NCI-H460 (cell line): ENCODE results near the gene CLEC12A. TPM values are rescaled to one million over a fixed set of nuclear protein-coding genes. Genes with fewer than 3 reads are reported as not detected.
"Not testable (repeated sequence)": the region's sequence is repeated elsewhere in the genome, so short reads cannot be mapped to it uniquely, and the experiment has no call there.

Experiments
- DNase-seq: peaks from one replicate; pipeline ENCODE4 v3.0.0-alpha.2; 2016; ENCODE audit warnings: low read depth; ENCODE audit errors: extremely low read depth
- total RNA-seq: library from RNA; depleted of rRNA; stranded (reverse); fragments of >200 nt; shearing (Covaris generic); gene quantifications from 2 replicates; pipeline ENCODE4 v1.2.3, GENCODE V29; 2014

CLEC12A gene
- total RNA-seq, 1 experiment from 2014 or later = not detected

GRCh38 chr12:9961901-9962300 lies 9.3 kb upstream of the CLEC12A start:
- DNase-seq = no peak

GRCh38 chr12:9969673-9970072 lies 1.5 kb upstream of the CLEC12A start:
- no peak for DNase-seq

GRCh38 chr12:9973949-9974348 lies 2.7 kb downstream of the CLEC12A start:
- DNase-seq = no peak

GRCh38 chr12:9974731-9975130 lies 3.5 kb downstream of the CLEC12A start:
- DNase-seq = not testable (repeated sequence)

GRCh38 chr12:9975614-9976013 lies 4.4 kb downstream of the CLEC12A start:
- DNase-seq = no peak

GRCh38 chr12:9976626-9977025 lies 5.4 kb downstream of the CLEC12A start:
- DNase-seq = not testable (repeated sequence)

- DNase-seq = no peak
Observed at GRCh38 chr12:9977916-9978315, 6.7 kb downstream of the CLEC12A start.

- no peak for DNase-seq
Observed at GRCh38 chr12:9980126-9980525, 8.9 kb downstream of the CLEC12A start.

- no peak for DNase-seq
Observed at GRCh38 chr12:9991876-9992275, 20.7 kb downstream of the CLEC12A start.

GRCh38 chr12:9992296-9992695 lies 21.1 kb downstream of the CLEC12A start:
- no peak for DNase-seq

GRCh38 chr12:9999016-9999415 lies 27.8 kb downstream of the CLEC12A start, which contains the start of gene CLEC1B:
Gene CLEC1B (minus strand): TSS chr12:9999121. CDS start chr12:9999100, 21 bp downstream.
- no peak for DNase-seq

GRCh38 chr12:10001171-10001776 lies 30.1 kb downstream of the CLEC12A start:
- no peak for DNase-seq

GRCh38 chr12:10012630-10013330 lies 41.6 kb downstream of the CLEC12A start:
- DNase-seq = no peak

GRCh38 chr12:10015450-10015849 lies 44.2 kb downstream of the CLEC12A start:
- no peak for DNase-seq

GRCh38 chr12:10016881-10017280 lies 45.7 kb downstream of the CLEC12A start:
- DNase-seq = no peak

GRCh38 chr12:10018386-10018785 lies 47.2 kb downstream of the CLEC12A start:
- DNase-seq = no peak

- no peak for DNase-seq
Observed at GRCh38 chr12:10021342-10021741, 50.1 kb downstream of the CLEC12A start.

- DNase-seq = no peak
Observed at GRCh38 chr12:10025236-10025635, 54.0 kb downstream of the CLEC12A start.

GRCh38 chr12:10026666-10027065 lies 55.5 kb downstream of the CLEC12A start:
- not testable (repeated sequence) for DNase-seq

- no peak for DNase-seq
Observed at GRCh38 chr12:10027311-10027710, 56.1 kb downstream of the CLEC12A start.

- DNase-seq = peak; percentile 2
Observed at GRCh38 chr12:10027721-10028120, 56.5 kb downstream of the CLEC12A start.

GRCh38 chr12:10030446-10030845 lies 59.2 kb downstream of the CLEC12A start, which contains the start of gene CLEC9A:
Gene CLEC9A (plus strand): TSS chr12:10030682. CDS start chr12:10052688, 22,006 bp downstream.
- DNase-seq = no peak
